NCI-H1417 (cell line): ENCODE measurements around the gene ZCCHC24.
"Not testable (repeated sequence)": the region's sequence is repeated elsewhere in the genome, so short reads cannot be mapped to it uniquely, and the experiment has no call there.

Experiments used
- DNase-seq, 3 experiments: peaks; one replicate each; lab custom pipeline; 2025; lab: John Stamatoyannopoulos, UW

ZCCHC24 gene

GRCh38 chr10:79472449-79472848, 27.0 kb upstream of the ZCCHC24 start:
- no peak for DNase-seq

GRCh38 chr10:79471776-79472175, 26.4 kb upstream of the ZCCHC24 start:
- DNase-seq = no peak

GRCh38 chr10:79470096-79470495, 24.7 kb upstream of the ZCCHC24 start:
- DNase-seq = no peak

GRCh38 chr10:79468841-79469585, 23.6 kb upstream of the ZCCHC24 start:
- no peak for DNase-seq

- DNase-seq = no peak
Measured at GRCh38 chr10:79468015-79468560, 22.7 kb upstream of the ZCCHC24 start.

GRCh38 chr10:79465341-79465740, 19.9 kb upstream of the ZCCHC24 start:
- DNase-seq = no peak

GRCh38 chr10:79463578-79464496, 18.4 kb upstream of the ZCCHC24 start:
- DNase-seq = no peak

- no peak for DNase-seq
Measured at GRCh38 chr10:79460687-79461086, 15.3 kb upstream of the ZCCHC24 start.

- no peak for DNase-seq
Measured at GRCh38 chr10:79459243-79459642, 13.8 kb upstream of the ZCCHC24 start.

GRCh38 chr10:79458483-79458882, 13.1 kb upstream of the ZCCHC24 start:
- no peak for DNase-seq

- no peak for DNase-seq
Measured at GRCh38 chr10:79457256-79457785, 11.9 kb upstream of the ZCCHC24 start.

GRCh38 chr10:79454259-79454658, 8.8 kb upstream of the ZCCHC24 start:
- DNase-seq = no peak

- no peak for DNase-seq
Measured at GRCh38 chr10:79453392-79453791, 8.0 kb upstream of the ZCCHC24 start.

- no peak for DNase-seq
Measured at GRCh38 chr10:79452174-79452611, 6.8 kb upstream of the ZCCHC24 start.

GRCh38 chr10:79451046-79451699, 5.7 kb upstream of the ZCCHC24 start:
- no peak for DNase-seq

GRCh38 chr10:79449181-79450146, 4.0 kb upstream of the ZCCHC24 start:
- DNase-seq = peak in 2 of 3 experiments; percentile 5 to 22

GRCh38 chr10:79448732-79449049, 3.3 kb upstream of the ZCCHC24 start:
- no peak for DNase-seq

- DNase-seq = no peak
Measured at GRCh38 chr10:79447911-79448731, 2.7 kb upstream of the ZCCHC24 start.

- DNase-seq = not testable (repeated sequence)
Measured at GRCh38 chr10:79447249-79447648, 1.8 kb upstream of the ZCCHC24 start.

GRCh38 chr10:79446758-79447084, 1.3 kb upstream of the ZCCHC24 start:
- DNase-seq = no peak
